RCC 7860 (cell line): ENCODE measurements around the gene MAPKAPK2.
"Not testable (repeated sequence)": the region's sequence is repeated elsewhere in the genome, so short reads cannot be mapped to it uniquely, and the experiment has no call there.

ENCODE experiments used
- DNase-seq: peaks from one replicate; pipeline ENCODE4 v3.0.0-alpha.2; 2015; ENCODE audit warnings: low spot score
- FAIRE-seq: peaks from 2 replicates; lab custom pipeline; 2012; peaks lifted over from hg19 to GRCh38; lab: Jason Lieb, UNC

MAPKAPK2 gene

GRCh38 chr1:206738370-206739366, 54.0 kb downstream of the MAPKAPK2 start:
- FAIRE-seq, result no peak
- peak; percentile 18 for DNase-seq

DNA sequence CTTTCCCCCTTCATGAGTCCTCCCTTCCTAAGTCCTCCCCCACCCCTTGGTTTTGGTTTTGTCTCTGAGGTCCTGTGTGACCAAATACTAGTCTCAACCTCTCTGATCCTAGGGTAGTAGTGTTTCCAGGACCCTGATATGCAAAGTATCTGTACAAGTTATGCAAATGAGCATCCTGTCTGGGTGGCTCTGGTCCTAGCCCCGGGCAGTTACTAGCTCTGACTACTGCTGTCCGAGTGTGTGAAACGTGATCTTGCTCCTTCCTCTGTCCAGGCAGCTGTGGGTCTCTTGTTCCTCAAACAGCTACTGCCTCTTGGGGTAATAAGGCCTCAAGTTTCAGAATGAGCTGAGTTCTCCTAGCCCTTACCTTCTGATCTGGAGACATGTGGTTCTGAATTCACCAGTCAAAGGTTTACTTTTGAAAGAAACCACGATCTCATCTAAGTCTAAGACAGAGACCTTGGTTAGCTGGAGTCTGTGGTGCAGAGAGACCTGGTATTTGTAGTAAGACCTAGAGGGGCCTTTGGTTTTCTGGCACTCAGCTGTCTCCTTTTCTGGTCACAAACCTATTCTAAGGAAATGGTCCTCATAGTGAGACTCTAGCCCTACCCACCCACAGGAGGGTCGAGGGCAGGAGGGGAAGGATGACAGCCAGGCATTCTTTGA, 54.8 kb downstream of the MAPKAPK2 start:
- FAIRE-seq (no peak), DNase-seq (no peak)

GRCh38 chr1:206741142-206741701, 56.5 kb downstream of the MAPKAPK2 start:
- FAIRE-seq (no peak), DNase-seq (no peak)

DNA sequence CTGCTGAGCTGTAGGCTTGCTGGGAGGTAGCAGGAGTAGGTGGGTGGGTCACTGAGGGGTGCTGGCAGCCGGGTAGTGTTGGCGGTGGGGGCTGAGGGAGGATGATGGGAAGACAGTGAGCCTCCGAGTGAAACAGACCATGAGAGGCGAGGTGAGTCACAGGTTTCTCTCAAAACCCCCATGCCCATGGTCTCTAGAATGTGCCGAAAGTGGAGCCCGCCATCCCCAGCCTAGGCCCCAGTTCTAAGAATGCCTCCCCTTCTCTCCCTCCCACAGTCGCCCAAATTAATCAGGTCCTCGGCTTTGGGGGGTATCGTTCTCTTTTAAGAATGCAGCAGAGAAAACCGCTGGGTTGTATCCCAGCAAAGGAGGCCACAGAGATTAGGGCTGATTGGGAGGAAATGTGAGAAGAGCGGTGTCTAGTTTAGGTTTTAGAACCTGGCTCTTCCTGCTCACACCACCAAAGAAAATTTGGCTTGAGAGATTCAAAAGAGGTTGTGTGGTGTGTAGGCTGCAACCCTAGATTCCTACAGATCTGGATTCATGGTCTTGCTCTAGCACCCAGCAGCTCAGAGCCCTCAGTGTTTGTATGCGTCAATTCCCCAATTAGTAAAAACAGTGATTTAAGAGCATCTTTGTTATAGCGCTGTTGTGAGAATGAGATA, 58.1 kb downstream of the MAPKAPK2 start:
- DNase-seq (no peak), FAIRE-seq (no peak)

GRCh38 chr1:206744683-206745082, 60.0 kb downstream of the MAPKAPK2 start:
- no peak for DNase-seq
- FAIRE-seq, result no peak

DNA sequence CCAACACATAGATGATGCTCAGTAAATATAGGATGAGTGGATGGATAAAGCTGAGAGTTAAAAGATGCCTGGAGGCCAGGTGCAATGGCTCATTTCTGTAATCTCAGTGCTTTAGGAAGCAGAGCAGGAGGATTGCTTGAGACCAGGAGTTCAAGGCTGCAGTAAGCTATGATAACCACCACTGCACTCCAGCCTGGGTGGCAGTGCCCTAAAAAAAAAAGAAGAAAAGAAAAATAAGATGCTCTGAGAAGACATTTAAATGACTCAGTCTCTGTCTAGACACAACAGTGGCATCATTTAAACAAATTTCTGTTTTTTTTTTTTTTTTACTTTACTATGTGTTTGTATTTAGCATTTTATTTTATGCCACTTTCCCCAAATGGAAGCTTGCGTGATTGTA, 60.6 kb downstream of the MAPKAPK2 start:
- DNase-seq (no peak), FAIRE-seq (no peak)

- DNase-seq, result no peak
These were observed 63.8 kb downstream of the MAPKAPK2 start for GRCh38 chr1:206748348-206749030.

GRCh38 chr1:206751891-206752290, 67.2 kb downstream of the MAPKAPK2 start:
- FAIRE-seq, result no peak
- DNase-seq, result no peak

More at GRCh38 chr1:206748348-206749030, 63.8 kb downstream of the MAPKAPK2 start:
- FAIRE-seq, result no peak

DNA sequence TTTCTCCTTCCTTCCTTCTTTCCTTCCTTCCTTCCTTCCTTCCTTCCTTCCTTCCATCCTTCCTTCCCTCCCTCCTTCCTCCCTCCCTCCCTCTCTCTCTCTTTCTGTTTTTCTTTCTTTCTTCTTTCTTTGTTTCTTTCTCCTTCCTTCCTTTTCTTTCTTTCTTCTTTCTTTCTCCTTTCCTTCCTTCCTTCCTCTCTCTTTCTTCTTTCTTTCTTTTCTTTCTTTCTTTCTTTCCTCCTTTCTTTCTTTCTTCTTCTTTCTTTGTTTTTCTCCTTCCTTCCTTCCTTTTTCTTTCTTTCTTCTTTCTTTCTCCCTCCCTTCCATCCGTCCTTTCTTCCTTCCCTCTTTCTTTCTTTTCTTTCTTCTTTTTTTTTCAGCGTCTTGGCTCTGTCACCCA, 67.8 kb downstream of the MAPKAPK2 start:
- FAIRE-seq (no peak), DNase-seq (no peak)

GRCh38 chr1:206753141-206753540, 68.4 kb downstream of the MAPKAPK2 start:
- FAIRE-seq (no peak), DNase-seq (no peak)

DNA sequence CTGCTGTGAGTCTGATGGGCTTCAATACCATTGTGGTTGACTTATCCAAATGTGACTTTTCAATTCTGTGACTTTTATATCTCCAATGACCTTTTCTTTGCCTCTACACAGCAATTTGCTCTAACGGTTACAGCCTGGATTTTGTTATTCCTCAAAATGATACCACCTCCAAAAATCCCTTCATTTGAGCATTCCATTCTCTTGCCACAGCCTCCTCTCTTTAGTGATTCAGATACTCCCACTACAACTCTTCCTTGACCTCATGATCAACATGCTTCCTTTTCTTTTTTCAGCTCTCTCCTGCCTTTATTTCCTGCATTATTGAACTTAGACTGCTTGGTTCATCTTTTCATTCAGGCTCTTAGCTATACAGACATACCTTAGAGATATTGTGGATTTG, 69.3 kb downstream of the MAPKAPK2 start:
- FAIRE-seq, result no peak

GRCh38 chr1:206757524-206758266, 73.0 kb downstream of the MAPKAPK2 start:
- DNase-seq (no peak), FAIRE-seq (no peak)

More for the DNA sequence above, 69.3 kb downstream of the MAPKAPK2 start:
- no peak for DNase-seq

DNA sequence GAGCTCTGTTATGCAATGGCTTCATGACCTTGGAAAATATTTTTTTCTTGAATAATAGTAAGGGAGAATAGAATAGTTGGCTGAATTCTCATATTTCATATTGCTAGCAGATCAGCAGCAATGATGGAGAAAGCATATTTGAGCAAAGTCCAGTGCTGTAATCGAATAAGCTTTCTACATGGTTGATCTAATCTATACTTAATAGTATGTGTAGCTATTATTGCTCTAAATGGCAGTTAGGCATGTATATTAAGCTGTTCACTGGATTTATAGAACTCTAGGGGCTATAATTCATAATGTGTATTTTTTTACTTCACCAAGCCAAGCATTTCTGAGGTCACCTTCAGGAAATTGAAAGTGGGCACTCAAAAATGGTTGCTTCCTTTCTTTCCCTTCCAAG, 75.9 kb downstream of the MAPKAPK2 start:
- FAIRE-seq, result no peak
- DNase-seq, result no peak

- DNase-seq, result no peak
- FAIRE-seq, result no peak
These were observed 76.6 kb downstream of the MAPKAPK2 start for GRCh38 chr1:206761159-206761768.

GRCh38 chr1:206762741-206763364, 78.1 kb downstream of the MAPKAPK2 start:
- FAIRE-seq, DNase-seq: not testable (repeated sequence)

DNA sequence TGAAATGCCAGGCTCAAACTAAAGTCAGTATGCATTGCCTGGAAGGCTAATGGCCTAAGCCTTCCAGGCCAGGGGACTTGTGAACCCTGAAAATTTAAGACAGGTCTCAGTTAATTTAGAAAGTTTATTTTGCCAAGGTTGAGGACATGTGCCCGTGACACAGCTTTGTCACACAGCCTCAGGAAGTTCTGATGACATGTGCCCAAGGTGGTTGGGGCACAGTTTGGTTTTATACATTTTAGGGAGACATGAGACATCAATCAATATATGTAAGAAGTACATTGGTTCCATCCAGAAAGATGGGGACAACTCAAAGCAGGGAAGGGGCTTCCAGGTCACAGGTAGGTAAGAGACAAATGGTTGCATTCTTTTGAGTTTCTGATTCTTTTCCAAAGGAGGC, 81.1 kb downstream of the MAPKAPK2 start:
- not testable (repeated sequence) for FAIRE-seq, DNase-seq

DNA sequence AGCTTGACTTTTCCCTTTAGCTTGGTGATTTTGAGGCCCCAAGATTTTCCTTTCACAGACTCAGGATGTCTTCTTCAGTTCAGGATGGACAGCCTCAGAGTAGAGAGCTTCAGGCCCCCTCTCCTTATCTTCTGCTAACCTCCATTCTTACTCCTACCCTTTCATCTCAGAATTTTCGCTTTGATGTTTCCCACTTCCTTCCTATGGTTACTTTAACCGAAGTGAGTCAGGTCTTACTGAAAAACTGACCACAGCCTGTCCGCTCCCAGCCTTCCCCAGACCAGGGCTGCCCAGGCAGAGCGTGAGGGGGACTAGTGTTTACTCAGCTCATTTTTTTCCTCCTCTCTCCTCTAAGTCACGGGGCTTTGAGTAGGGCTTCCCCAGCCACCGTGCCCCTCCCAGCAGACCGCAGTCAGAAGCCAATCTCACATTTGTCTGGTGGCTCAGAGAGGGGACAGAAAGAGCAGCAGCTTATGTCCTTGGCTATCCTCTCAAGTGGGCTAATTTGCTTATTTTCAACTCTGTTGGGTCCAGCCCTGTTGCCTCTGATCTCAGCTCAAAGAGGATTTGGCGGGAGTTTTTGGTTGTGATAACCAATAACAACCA, 81.6 kb downstream of the MAPKAPK2 start:
- peak; percentile 92 for DNase-seq
- FAIRE-seq, result peak; percentile 93
